Kidney (tissue), 14 donors: ENCODE data around the gene KRT35. TPM values are rescaled to one million over a fixed set of nuclear protein-coding genes. Genes with fewer than 3 reads are reported as not detected.
"Not testable (repeated sequence)": the region's sequence is repeated elsewhere in the genome, so short reads cannot be mapped to it uniquely, and the experiment has no call there.

Experiments used
- DNase-seq, 5 donors: peaks; one replicate each; pipeline ENCODE4 v3.0.0-alpha.2; 2013 to 2020
- FAIRE-seq: peaks from 2 replicates; lab custom pipeline; 2012; peaks lifted over from hg19 to GRCh38; lab: Jason Lieb, UNC
- H3K27ac ChIP-seq, 2 donors: one replicate each; pipeline ENCODE4 v1.7.0; 2013; ENCODE audit warnings: low read depth in 2 of 2, low read length in 2 of 2, inconsistent platforms in 1 of 2
- H3K27me3 ChIP-seq: one replicate; pipeline ENCODE4 v1.7.1; 2013; ENCODE audit warnings: low read length, inconsistent platforms; ENCODE audit not compliant: control insufficient read depth, insufficient read depth
- H3K36me3 ChIP-seq, 3 donors: one replicate each; pipeline versions ENCODE4 v1.7.0 to v1.7.1; 2013; ENCODE audit warnings: low read length in 3 of 3, control low read depth in 1 of 3, inconsistent platforms in 1 of 3; ENCODE audit not compliant: insufficient read depth in 3 of 3, control insufficient read depth in 2 of 3
- H3K4me1 ChIP-seq, 3 donors: one replicate each; pipeline versions ENCODE4 v1.7.0 to v1.7.1; 2013; ENCODE audit warnings: low read length in 3 of 3, inconsistent platforms in 1 of 3, low read depth in 1 of 3; ENCODE audit not compliant: control insufficient read depth in 2 of 3, insufficient read depth in 2 of 3
- H3K4me3 ChIP-seq, 3 donors: one replicate each; pipeline versions ENCODE4 v1.7.0 to v1.8.1; 2013; ENCODE audit warnings: low read length in 3 of 3, control low read depth in 1 of 3, inconsistent platforms in 1 of 3
- H3K9ac ChIP-seq, 3 donors: one replicate each; pipeline versions ENCODE4 v1.7.0 to v1.7.1; 2013; ENCODE audit warnings: low read length in 3 of 3, control low read depth in 1 of 3, inconsistent platforms in 1 of 3
- H3K9me3 ChIP-seq, 3 donors: one replicate each; pipeline versions ENCODE4 v1.7.0 to v1.7.1; 2013; ENCODE audit warnings: low read length in 3 of 3, control low read depth in 1 of 3, inconsistent platforms in 1 of 3; ENCODE audit not compliant: control insufficient read depth in 2 of 3, insufficient read depth in 1 of 3
- intact Hi-C: fragments of 100-400 bp; cut with DNase I; formaldehyde crosslinking; loops from one replicate; pipeline ENCODE4 v1.11.1; 2022
- polyA plus RNA-seq: library from polyadenylated mRNA; stranded (reverse); fragments of 350-450 nt; fragmentation: Illumina TruSeq; extraction: RNeasy Lipid Tissue Mini Kit (QIAGEN cat#74804); gene quantifications from one replicate; pipeline ENCODE4 v1.2.3, GENCODE V29; 2014; ENCODE audit warnings: low read depth, low replicate concordance; ENCODE audit not compliant: insufficient read depth
- total RNA-seq: library from RNA; stranded (reverse); fragmentation: NEBNext Ultra II Directional; extraction: Animal tissue kit (Norgen Biotek cat#: 25700); gene quantifications from one replicate; pipeline ENCODE4 v1.2.1, GENCODE V29; 2021
- TF ChIP-seq, protein P1 (sequence below): IDR thresholded peaks from 3 replicates; pipeline ENCODE4 v1.5.1; 2012; ENCODE audit warnings: mild to moderate bottlenecking, moderate library complexity, borderline replicate concordance; ENCODE audit not compliant: insufficient read depth; ENCODE audit errors: extremely low read depth
- donor health status: control.
- donor health status: control.
- donor health status: control.
- donor health status: control.
- donor health status: control.
- donor health status: DM: yes; HTN: yes; CAD: no.
- donor health status: Normal renal cell carcinoma (clear cell type).

KRT35 gene
- total and polyA plus RNA-seq, 2 donors from 2014 or later = not detected

DNA sequence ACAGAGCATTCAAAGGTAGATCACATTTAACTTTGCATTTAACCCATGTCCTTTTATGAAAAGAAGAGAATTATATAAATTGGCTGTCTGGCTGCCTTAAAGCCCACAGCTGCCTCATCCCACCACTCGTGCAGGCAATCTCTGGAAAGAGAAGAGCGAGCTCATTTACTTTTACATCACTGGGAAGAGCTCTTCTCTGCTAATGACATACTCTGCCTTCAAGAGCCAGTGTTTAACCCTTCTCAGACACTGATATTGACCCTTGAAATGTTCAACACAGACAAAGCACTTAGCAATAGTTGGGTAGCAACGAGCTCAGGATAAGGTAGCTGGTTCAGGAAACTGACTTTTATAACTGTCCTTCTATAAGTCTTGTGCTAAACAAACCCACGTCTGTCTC is 46.9 kb downstream of the KRT35 start:
- TF ChIP-seq, protein P1, sequence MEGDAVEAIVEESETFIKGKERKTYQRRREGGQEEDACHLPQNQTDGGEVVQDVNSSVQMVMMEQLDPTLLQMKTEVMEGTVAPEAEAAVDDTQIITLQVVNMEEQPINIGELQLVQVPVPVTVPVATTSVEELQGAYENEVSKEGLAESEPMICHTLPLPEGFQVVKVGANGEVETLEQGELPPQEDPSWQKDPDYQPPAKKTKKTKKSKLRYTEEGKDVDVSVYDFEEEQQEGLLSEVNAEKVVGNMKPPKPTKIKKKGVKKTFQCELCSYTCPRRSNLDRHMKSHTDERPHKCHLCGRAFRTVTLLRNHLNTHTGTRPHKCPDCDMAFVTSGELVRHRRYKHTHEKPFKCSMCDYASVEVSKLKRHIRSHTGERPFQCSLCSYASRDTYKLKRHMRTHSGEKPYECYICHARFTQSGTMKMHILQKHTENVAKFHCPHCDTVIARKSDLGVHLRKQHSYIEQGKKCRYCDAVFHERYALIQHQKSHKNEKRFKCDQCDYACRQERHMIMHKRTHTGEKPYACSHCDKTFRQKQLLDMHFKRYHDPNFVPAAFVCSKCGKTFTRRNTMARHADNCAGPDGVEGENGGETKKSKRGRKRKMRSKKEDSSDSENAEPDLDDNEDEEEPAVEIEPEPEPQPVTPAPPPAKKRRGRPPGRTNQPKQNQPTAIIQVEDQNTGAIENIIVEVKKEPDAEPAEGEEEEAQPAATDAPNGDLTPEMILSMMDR = no peak
- no peak overlapping the region for H3K27ac ChIP-seq
- DNase-seq (no peak), FAIRE-seq (no peak)
- no peaks in the 10 kb centered on the region for H3K4me1 ChIP-seq
- no peak overlapping the region for H3K4me3 ChIP-seq
- no peaks in the 10 kb centered on the region for H3K9me3 ChIP-seq
- H3K9ac ChIP-seq = no peak overlapping the region
- H3K36me3 ChIP-seq = no peaks in the 10 kb centered on the region
- intact Hi-C loops = no loop called here
- no peaks in the 10 kb centered on the region for H3K27me3 ChIP-seq

DNA sequence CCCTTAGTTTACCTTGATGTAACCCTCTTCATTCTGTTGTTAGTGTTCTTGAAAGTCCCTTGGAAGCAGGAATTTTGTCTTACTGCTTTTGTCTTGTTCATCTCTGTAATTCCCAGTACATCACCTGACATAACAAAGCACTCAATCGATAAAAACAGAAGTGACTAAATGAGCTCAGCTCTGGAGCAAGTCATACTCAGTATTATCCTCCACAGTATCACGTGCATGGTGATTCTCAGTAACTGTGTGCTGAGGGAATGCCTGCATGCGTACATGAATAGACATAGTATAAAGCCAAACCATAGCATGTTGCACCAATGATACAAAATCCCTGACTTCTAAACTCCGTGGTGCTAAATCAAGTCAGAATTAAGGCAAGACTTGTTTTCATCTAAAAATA is 47.4 kb downstream of the KRT35 start:
- no peaks in the 10 kb centered on the region for H3K36me3 ChIP-seq
- FAIRE-seq = no peak
- H3K9me3 ChIP-seq = no peaks in the 10 kb centered on the region
- H3K27ac ChIP-seq = no peak overlapping the region
- no peaks in the 10 kb centered on the region for H3K4me1 ChIP-seq
- no peak for DNase-seq
- intact Hi-C loops = no loop called here
- TF ChIP-seq, protein P1 = no peak
- no peak overlapping the region for H3K4me3 ChIP-seq
- H3K27me3 ChIP-seq = no peaks in the 10 kb centered on the region
- no peak overlapping the region for H3K9ac ChIP-seq

DNA sequence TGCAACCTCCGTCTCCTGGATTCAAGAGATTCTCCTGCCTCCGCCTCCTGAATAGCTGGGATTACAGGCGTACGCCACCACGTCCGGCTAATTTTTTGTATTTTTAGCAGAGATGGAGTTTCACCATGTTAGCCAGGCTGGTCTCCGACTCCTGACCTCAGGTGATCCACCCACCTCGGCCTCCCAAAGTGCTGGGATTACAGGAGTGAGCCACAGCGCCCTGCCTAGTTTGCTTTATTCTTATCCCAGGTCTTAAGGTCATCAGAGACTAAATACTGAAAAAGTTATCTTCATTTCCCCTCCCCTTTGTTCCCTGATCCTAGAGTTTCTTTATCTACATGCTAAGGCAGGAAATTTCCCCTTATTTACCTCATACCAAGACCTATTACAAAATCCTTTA is 50.6 kb downstream of the KRT35 start:
- H3K27me3 ChIP-seq, H3K4me3 ChIP-seq, H3K9ac ChIP-seq, intact Hi-C loops, FAIRE-seq, DNase-seq, H3K36me3 ChIP-seq, H3K9me3 ChIP-seq, H3K27ac ChIP-seq, H3K4me1 ChIP-seq: not testable (repeated sequence)

DNA sequence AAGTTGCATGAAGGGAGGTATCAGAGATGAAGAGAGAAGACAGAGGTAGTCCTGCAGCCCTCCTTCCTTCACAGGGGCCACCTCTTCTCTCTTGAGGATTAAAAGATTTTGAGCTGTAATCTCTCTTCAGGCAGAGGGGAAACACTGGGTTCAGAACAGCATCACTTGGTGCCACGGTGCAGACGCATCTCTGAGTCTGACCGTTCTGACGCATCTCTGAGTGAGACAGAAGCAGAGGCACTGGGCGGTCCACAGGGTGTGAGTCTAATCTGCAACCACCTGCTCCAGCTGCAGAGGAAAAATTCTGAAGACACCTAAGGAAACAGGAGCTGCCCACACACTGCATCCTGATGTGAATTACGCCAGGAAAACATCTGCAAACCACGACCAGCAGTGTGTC is 51.3 kb downstream of the KRT35 start:
- FAIRE-seq (no peak), DNase-seq (no peak)
- TF ChIP-seq, protein P1 = no peak
- intact Hi-C loops = no loop called here
- H3K9me3 ChIP-seq = no peaks in the 10 kb centered on the region
- no peaks in the 10 kb centered on the region for H3K27me3 ChIP-seq
- no peaks in the 10 kb centered on the region for H3K4me1 ChIP-seq
- H3K27ac ChIP-seq = no peak overlapping the region
- no peaks in the 10 kb centered on the region for H3K36me3 ChIP-seq
- H3K4me3 ChIP-seq = no peak overlapping the region
- no peak overlapping the region for H3K9ac ChIP-seq
